ENCODE data around the gene IDNK. TPM values are rescaled to one million over a fixed set of nuclear protein-coding genes. Genes with fewer than 3 reads are reported as not detected.

The IDNK gene
- polyA plus RNA-seq, 1 experiment = 7.5 TPM

DNA sequence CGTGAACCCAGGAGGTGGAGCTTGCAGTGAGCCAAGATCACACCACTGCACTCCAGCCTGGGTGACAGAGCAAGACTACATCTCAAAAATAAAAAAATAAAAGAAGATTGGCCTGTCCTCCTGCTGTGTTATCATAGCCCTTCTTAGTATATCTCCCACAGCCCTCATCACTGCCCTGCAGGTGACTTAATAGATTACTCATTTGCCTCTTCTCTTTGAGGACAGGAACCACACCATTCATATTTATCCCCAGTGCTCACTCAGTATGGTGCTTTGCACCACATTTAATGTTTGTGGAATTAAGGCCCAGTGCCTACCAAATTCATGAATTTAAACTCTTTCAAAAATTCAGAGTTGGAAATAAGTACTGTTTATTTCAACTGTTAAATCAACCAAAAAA lies 10.3 kb downstream of the IDNK start:
- Histone ChIP-seq H3K27me3 (ENCODE audit: control insufficient read depth, insufficient read depth, low read length) (no peaks in the 10 kb centered on the region), H3K9me3 (ENCODE audit: control insufficient read depth, insufficient read depth, low read length) (no peaks in the 10 kb centered on the region), H3K27ac (ENCODE audit: low read depth, low read length) (no peak overlapping the region), H3K4me3 (ENCODE audit: low read depth, low read length) (no peak overlapping the region)
- no peak for TF ChIP-seq CTCF (IDR thresholded peaks at IDR 0.05; ENCODE audit: low read depth, low read length)
- ChIA-PET CTCF (interaction anchor here (1.6 kb wide), 1 partner anchor 16 kb away, joined by 3 read pairs; no protein-coding TSS in a partner anchor), POLR2A (no interaction called here)
- no peak for DNase-seq (ENCODE audit: low read depth, low spot score)

DNA sequence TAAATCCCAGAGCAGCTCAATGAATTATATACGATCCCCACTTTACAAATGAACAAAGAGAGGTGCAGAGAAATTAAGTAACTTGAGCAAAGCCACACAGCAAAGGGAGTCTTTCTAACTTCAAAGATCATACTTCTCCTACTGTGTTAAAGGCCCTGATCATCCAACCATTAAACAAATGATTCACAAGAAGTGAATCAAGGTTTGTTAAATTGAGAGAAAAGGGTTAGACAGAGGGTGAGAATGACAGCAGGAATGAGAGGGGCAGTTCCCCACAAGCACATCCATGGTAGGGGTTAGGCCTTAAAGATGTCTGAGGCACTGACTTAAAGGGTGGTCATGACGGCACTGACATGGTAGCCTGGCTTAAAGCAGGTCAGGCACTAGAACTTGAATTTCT lies 10.7 kb downstream of the IDNK start:
- TF ChIP-seq CTCF (IDR thresholded peaks at IDR 0.05; ENCODE audit: low read depth, low read length) = no peak
- ChIA-PET POLR2A (no interaction called here), CTCF (interaction anchor here (1.6 kb wide), 1 partner anchor 15 kb away, joined by 3 read pairs; no protein-coding TSS in a partner anchor)
- DNase-seq (ENCODE audit: low read depth, low spot score) = no peak
- no peaks in the 10 kb centered on the region for H3K9me3 ChIP-seq (ENCODE audit: control insufficient read depth, insufficient read depth, low read length)
- H3K4me3 ChIP-seq (ENCODE audit: low read depth, low read length) = no peak overlapping the region
- H3K27me3 ChIP-seq (ENCODE audit: control insufficient read depth, insufficient read depth, low read length) = no peaks in the 10 kb centered on the region
- no peak overlapping the region for H3K27ac ChIP-seq (ENCODE audit: low read depth, low read length)

GRCh38 chr9:83636813-83637212 lies 13.9 kb downstream of the IDNK start:
- H3K4me3 ChIP-seq (ENCODE audit: low read depth, low read length) = no peak overlapping the region
- no peak for DNase-seq (ENCODE audit: low read depth, low spot score)
- H3K9me3 ChIP-seq (ENCODE audit: control insufficient read depth, insufficient read depth, low read length) = no peaks in the 10 kb centered on the region
- ChIA-PET CTCF (interaction anchor here (1.1 to 3.2 kb wide), 2 partner anchors 12 to 16 kb away, joined by 5 to 15 read pairs; no protein-coding TSS in a partner anchor), POLR2A (no interaction called here)
- no peaks in the 10 kb centered on the region for H3K27me3 ChIP-seq (ENCODE audit: control insufficient read depth, insufficient read depth, low read length)
- TF ChIP-seq CTCF (IDR thresholded peaks at IDR 0.05; ENCODE audit: low read depth, low read length) = no peak
- H3K27ac ChIP-seq (ENCODE audit: low read depth, low read length) = no peak overlapping the region

GRCh38 chr9:83637389-83637788 lies 14.4 kb downstream of the IDNK start:
- no peak overlapping the region for H3K4me3 ChIP-seq (ENCODE audit: low read depth, low read length)
- CTCF ChIA-PET = interaction anchor here (1.1 to 3.2 kb wide), 3 partner anchors 12 to 17 kb away, joined by 4 to 15 read pairs (median 5); no protein-coding TSS in a partner anchor

GRCh38 chr9:83639266-83639665 lies 16.3 kb downstream of the IDNK start:
- H3K27ac ChIP-seq (ENCODE audit: low read depth, low read length) = no peak overlapping the region
- TF ChIP-seq CTCF (IDR thresholded peaks at IDR 0.05; ENCODE audit: low read depth, low read length) = no peak
- no peak overlapping the region for H3K4me3 ChIP-seq (ENCODE audit: low read depth, low read length)
- ChIA-PET CTCF (interaction anchor here (1.3 to 2.2 kb wide), 3 partner anchors 10 to 19 kb away, joined by 3 to 9 read pairs (median 7); no protein-coding TSS in a partner anchor), POLR2A (no interaction called here)
- DNase-seq (ENCODE audit: low read depth, low spot score) = no peak
- H3K9me3 ChIP-seq (ENCODE audit: control insufficient read depth, insufficient read depth, low read length) = no peaks in the 10 kb centered on the region
- no peaks in the 10 kb centered on the region for H3K27me3 ChIP-seq (ENCODE audit: control insufficient read depth, insufficient read depth, low read length)

More at GRCh38 chr9:83637389-83637788, 14.4 kb downstream of the IDNK start:
- TF ChIP-seq CTCF (IDR thresholded peaks at IDR 0.05; ENCODE audit: low read depth, low read length) = no peak
- POLR2A ChIA-PET = no interaction called here
- no peaks in the 10 kb centered on the region for H3K27me3 ChIP-seq (ENCODE audit: control insufficient read depth, insufficient read depth, low read length)
- H3K27ac ChIP-seq (ENCODE audit: low read depth, low read length) = no peak overlapping the region
- DNase-seq (ENCODE audit: low read depth, low spot score) = no peak
- H3K9me3 ChIP-seq (ENCODE audit: control insufficient read depth, insufficient read depth, low read length) = no peaks in the 10 kb centered on the region

All from AG04450 (cell line).